ENCODE data around the gene HM13. TPM values are rescaled to one million over a fixed set of nuclear protein-coding genes. Genes with fewer than 3 reads are reported as not detected.

The HM13 gene
- total and polyA plus RNA-seq, 2 of the 4 experiments (the other 2 are of a cell fraction), result 53.2 to 203 TPM

- intact Hi-C loops (cut with micrococcal nuclease) (no loop called here), in situ Hi-C loops (cut with MboI; ENCODE audit: low sequenced_read_pairs) (no loop called here), dilution Hi-C loops (cut with HindIII; ENCODE audit: low sequenced_read_pairs, unreplicated experiment) (no loop called here)
- no peaks in the 10 kb centered on the region for H3K9me3 ChIP-seq (ENCODE audit: control insufficient read depth, insufficient read depth, low read length)
- no peaks in the 10 kb centered on the region for H3K36me3 ChIP-seq (ENCODE audit: control insufficient read depth, insufficient read depth, low read length)
- H2AFZ ChIP-seq (replicated peaks; ENCODE audit: low read length, poor library complexity), result peak overlapping the region; percentile 81
- H2BK15ac ChIP-seq (ENCODE audit: low read depth, low read length), result peak overlapping the region; percentile 31; the same call in 2 of the 3 replicates
- H3K27me3 ChIP-seq (ENCODE audit: control insufficient read depth, insufficient read depth, low read length), result no peaks in the 10 kb centered on the region
- H2BK20ac ChIP-seq (ENCODE audit: low read depth, low read length), result peak overlapping the region; percentile 95
- H4K8ac ChIP-seq (ENCODE audit: low read depth in 2 of 2, low read length in 2 of 2), result peak overlapping the region; percentile 56 to 92
- H3K27ac ChIP-seq (ENCODE audit: insufficient read depth, low read length), result peak overlapping the region; percentile 96
- ATAC-seq (ENCODE audit: low read depth), result peak; percentile 86
- 13% methylated on average over 3 of the region's 15 CpGs; no CpG with 5 or more reads in 1 of the 2 experiments for WGBS, 2 experiments (ENCODE audit: extremely low coverage in 2 of 2, insufficient read length in 1 of 2)
- H3K18ac ChIP-seq (ENCODE audit: low read depth, low read length), result peak overlapping the region; percentile 71
- H2BK5ac ChIP-seq (ENCODE audit: low read depth, low read length, poor library complexity, severe bottlenecking), result peak overlapping the region; percentile 83
- CTCF ChIA-PET, result interaction anchor here (0.9 to 1.3 kb wide), 3 partner anchors 9 to 33 kb away, joined by 3 to 4 read pairs (median 4); no protein-coding TSS in a partner anchor
- peak; percentile 86 for DNase-seq
- peak overlapping the region; percentile 67 for H2AK9ac ChIP-seq (replicated peaks; ENCODE audit: low read depth, low read length, poor library complexity)
- peak overlapping the region; percentile 93 for H2BK120ac ChIP-seq (ENCODE audit: low read depth, low read length)
- peak; percentile 61; the same call in 1 of the 2 replicates for TF ChIP-seq BHLHE40 (IDR thresholded peaks at IDR 0.05; ENCODE audit: low read depth, low read length)
- TF ChIP-seq SMC3 (IDR thresholded peaks at IDR 0.05; ENCODE audit: low read depth, low read length), result no peak
- TF ChIP-seq RCOR1 (IDR thresholded peaks at IDR 0.05; ENCODE audit: insufficient replicate concordance, low read length), result no peak
- TF ChIP-seq POLR2A (IDR thresholded peaks at IDR 0.05; ENCODE audit: low read depth, low read length), result peak; percentile 61; the same call in 1 of the 2 replicates
- peak; percentile 36; the same call in 1 of the 2 replicates for TF ChIP-seq CEBPB (IDR thresholded peaks at IDR 0.05; ENCODE audit: low read depth, low read length)
- TF ChIP-seq, protein P1, sequence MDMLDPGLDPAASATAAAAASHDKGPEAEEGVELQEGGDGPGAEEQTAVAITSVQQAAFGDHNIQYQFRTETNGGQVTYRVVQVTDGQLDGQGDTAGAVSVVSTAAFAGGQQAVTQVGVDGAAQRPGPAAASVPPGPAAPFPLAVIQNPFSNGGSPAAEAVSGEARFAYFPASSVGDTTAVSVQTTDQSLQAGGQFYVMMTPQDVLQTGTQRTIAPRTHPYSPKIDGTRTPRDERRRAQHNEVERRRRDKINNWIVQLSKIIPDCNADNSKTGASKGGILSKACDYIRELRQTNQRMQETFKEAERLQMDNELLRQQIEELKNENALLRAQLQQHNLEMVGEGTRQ (IDR thresholded peaks at IDR 0.05; ENCODE audit: low read depth, low read length), result peak; percentile 95
- TF ChIP-seq RAD21 (IDR thresholded peaks at IDR 0.05; ENCODE audit: low read length), result peak; percentile 4; the same call in 1 of the 2 replicates
- peak overlapping the region; percentile 35; the same call in 1 of the 2 replicates for H3K56ac ChIP-seq (ENCODE audit: extremely low read depth, insufficient read depth, low read length)
- BruUV-seq (replicated peaks), result no TSS peak
- H4K5ac ChIP-seq (ENCODE audit: low read depth, low read length), result peak overlapping the region; percentile 85
- peaks cover 7% of the 10 kb centered on the region for H3K9me1 ChIP-seq (ENCODE audit: insufficient read depth, low read length)
- H3K4me3 ChIP-seq (ENCODE audit: insufficient read depth, low read depth, low read length), result no peak overlapping the region
- peak overlapping the region; percentile 81; the same call in 1 of the 2 replicates for H3K23ac ChIP-seq (ENCODE audit: low read depth, low read length)
- peaks cover 14% of the 10 kb centered on the region for H3K4me1 ChIP-seq (ENCODE audit: control insufficient read depth, insufficient read depth, low read length)
- peak overlapping the region; percentile 97 for H3K4ac ChIP-seq (ENCODE audit: low read depth, low read length)
- POLR2A ChIA-PET (ENCODE audit: unreplicated experiment), result interaction anchor here (1.6 kb wide), 1 partner anchor 9 kb away, joined by 8 read pairs; the partner anchor contains the start of gene ID1
- H3K4me2 ChIP-seq (ENCODE audit: low read depth, low read length), result peak overlapping the region; percentile 14; the same call in 1 of the 2 replicates
- peak overlapping the region; percentile 46 for H3K14ac ChIP-seq (replicated peaks; ENCODE audit: low read depth, low read length)
- H2AK5ac ChIP-seq (ENCODE audit: low read depth, low read length), result peak overlapping the region; percentile 83
- peak overlapping the region; percentile 88 for H4K91ac ChIP-seq (ENCODE audit: insufficient read depth, low read depth, low read length)
- H4K20me1 ChIP-seq (ENCODE audit: insufficient read depth, low read length), result no peaks in the 10 kb centered on the region
- peak overlapping the region; percentile 48 for H3K9ac ChIP-seq (ENCODE audit: low read depth, low read length)
- peaks cover 0 to 7% of the 10 kb centered on the region in 2 experiments; a peak in 1 of 4 replicates for H3K79me1 ChIP-seq (ENCODE audit: low read depth in 1 of 2, low read length in 2 of 2)
These were observed 81.6 kb downstream of the HM13 start for GRCh38 chr20:31595654-31596411.

Data from IMR-90 (cell line).